ENCODE measurements around the gene THNSL1. TPM values are rescaled to one million over a fixed set of nuclear protein-coding genes. Genes with fewer than 3 reads are reported as not detected.

THNSL1 gene
- polyA plus RNA-seq, 1 donor from 2014 or later: 5.1 TPM

- H3K27me3 ChIP-seq (ENCODE audit: insufficient read depth, low read depth, low read length): no peaks in the 10 kb centered on the region
- no peak overlapping the region for H2AFZ ChIP-seq (ENCODE audit: low read depth, low read length)
- H3F3A ChIP-seq (ENCODE audit: insufficient read depth, low read length, poor library complexity, severe bottlenecking): no peaks in the 10 kb centered on the region
- TF ChIP-seq REST (IDR thresholded peaks at IDR 0.05; ENCODE audit: borderline replicate concordance) (no peak), EP300 (conservative IDR thresholded peaks at IDR 0.05; ENCODE audit: poor library complexity, severe bottlenecking) (no peak), POLR2AphosphoS5 (IDR thresholded peaks at IDR 0.05) (no peak), SMC3 (conservative IDR thresholded peaks at IDR 0.05; ENCODE audit: poor library complexity) (no peak)
- TF ChIP-seq, protein P1, sequence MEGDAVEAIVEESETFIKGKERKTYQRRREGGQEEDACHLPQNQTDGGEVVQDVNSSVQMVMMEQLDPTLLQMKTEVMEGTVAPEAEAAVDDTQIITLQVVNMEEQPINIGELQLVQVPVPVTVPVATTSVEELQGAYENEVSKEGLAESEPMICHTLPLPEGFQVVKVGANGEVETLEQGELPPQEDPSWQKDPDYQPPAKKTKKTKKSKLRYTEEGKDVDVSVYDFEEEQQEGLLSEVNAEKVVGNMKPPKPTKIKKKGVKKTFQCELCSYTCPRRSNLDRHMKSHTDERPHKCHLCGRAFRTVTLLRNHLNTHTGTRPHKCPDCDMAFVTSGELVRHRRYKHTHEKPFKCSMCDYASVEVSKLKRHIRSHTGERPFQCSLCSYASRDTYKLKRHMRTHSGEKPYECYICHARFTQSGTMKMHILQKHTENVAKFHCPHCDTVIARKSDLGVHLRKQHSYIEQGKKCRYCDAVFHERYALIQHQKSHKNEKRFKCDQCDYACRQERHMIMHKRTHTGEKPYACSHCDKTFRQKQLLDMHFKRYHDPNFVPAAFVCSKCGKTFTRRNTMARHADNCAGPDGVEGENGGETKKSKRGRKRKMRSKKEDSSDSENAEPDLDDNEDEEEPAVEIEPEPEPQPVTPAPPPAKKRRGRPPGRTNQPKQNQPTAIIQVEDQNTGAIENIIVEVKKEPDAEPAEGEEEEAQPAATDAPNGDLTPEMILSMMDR (IDR thresholded peaks at IDR 0.05; ENCODE audit: poor library complexity, severe bottlenecking): no peak
- H3K9ac ChIP-seq (ENCODE audit: low read length): no peak overlapping the region
- no peaks in the 10 kb centered on the region for H3K36me3 ChIP-seq (ENCODE audit: insufficient read depth, low read length)
- H4K20me1 ChIP-seq (ENCODE audit: insufficient read depth): no peaks in the 10 kb centered on the region
- no peaks in the 10 kb centered on the region for H3K79me2 ChIP-seq (replicated peaks; ENCODE audit: insufficient read depth, low read length)
- no peaks in the 10 kb centered on the region for H3K9me3 ChIP-seq (ENCODE audit: low read length)
- no peak overlapping the region for H3K4me3 ChIP-seq (ENCODE audit: low read length)
- H3K4me2 ChIP-seq (ENCODE audit: low read length): no peak overlapping the region
- no peak overlapping the region for H3K27ac ChIP-seq (ENCODE audit: low read length)
- H3K9me2 ChIP-seq (ENCODE audit: insufficient read depth, low read length): no peaks in the 10 kb centered on the region
Measured at GRCh38 chr10:25047088-25047487, 30.7 kb downstream of the THNSL1 start.

DNA sequence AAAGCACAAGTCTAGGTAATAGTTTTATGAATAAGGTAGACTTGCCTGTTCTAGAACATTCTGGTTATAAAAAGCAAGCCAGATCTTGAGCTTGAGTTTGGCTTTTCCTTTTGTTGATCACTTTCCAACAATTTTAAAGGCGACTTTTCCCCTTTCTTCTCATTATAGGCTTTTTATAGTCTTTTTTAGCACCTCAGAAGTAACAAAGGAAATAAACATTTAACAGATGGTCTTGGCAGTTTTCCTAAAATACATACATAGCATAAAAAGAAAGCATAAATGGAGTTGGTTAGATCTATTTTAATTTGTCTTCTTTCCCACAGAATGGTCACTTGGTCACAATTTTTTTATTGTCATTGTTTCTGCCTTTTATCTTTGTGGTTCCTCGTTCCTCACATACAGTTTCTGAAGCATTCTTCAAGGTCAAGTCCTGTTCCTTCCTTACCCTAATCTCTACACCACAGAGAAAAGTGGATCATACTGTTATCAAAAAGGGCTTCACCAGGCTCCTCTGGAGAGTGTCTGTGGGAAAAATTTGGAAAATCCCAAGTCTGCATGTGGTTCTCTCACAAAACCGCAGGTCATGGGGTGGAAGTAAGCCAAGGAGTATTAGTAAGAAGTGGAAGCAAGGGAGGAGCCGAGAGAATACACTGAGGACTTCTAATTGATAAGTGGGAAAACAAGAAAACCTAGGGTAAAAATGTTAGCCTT lies 31.3 kb downstream of the THNSL1 start:
- H3K27me3 ChIP-seq (ENCODE audit: insufficient read depth, low read depth, low read length): no peaks in the 10 kb centered on the region
- no peaks in the 10 kb centered on the region for H3K36me3 ChIP-seq (ENCODE audit: insufficient read depth, low read length)
- H3K4me2 ChIP-seq (ENCODE audit: low read length): no peak overlapping the region

More for the DNA sequence above, 31.3 kb downstream of the THNSL1 start:
- Histone ChIP-seq H3K9ac (ENCODE audit: low read length) (no peak overlapping the region), H3K27ac (ENCODE audit: low read length) (no peak overlapping the region), H3K9me2 (ENCODE audit: insufficient read depth, low read length) (no peaks in the 10 kb centered on the region), H2AFZ (ENCODE audit: low read depth, low read length) (no peak overlapping the region), H4K20me1 (ENCODE audit: insufficient read depth) (no peaks in the 10 kb centered on the region), H3F3A (ENCODE audit: insufficient read depth, low read length, poor library complexity, severe bottlenecking) (no peaks in the 10 kb centered on the region), H3K9me3 (ENCODE audit: low read length) (no peaks in the 10 kb centered on the region), H3K4me3 (ENCODE audit: low read length) (no peak overlapping the region), H3K79me2 (replicated peaks; ENCODE audit: insufficient read depth, low read length) (no peaks in the 10 kb centered on the region)
- TF ChIP-seq EZH2 (IDR thresholded peaks at IDR 0.05; ENCODE audit: borderline replicate concordance, insufficient read depth, low read length, poor library complexity, severe bottlenecking) (no peak), MXI1 (conservative IDR thresholded peaks at IDR 0.05; ENCODE audit: poor library complexity, severe bottlenecking) (no peak), EP300 (conservative IDR thresholded peaks at IDR 0.05; ENCODE audit: poor library complexity, severe bottlenecking) (no peak), REST (IDR thresholded peaks at IDR 0.05; ENCODE audit: borderline replicate concordance) (no peak), TAF1 (IDR thresholded peaks at IDR 0.05; ENCODE audit: low read depth) (no peak), POLR2AphosphoS5 (IDR thresholded peaks at IDR 0.05) (no peak), RAD21 (conservative IDR thresholded peaks at IDR 0.05) (no peak), SMC3 (conservative IDR thresholded peaks at IDR 0.05; ENCODE audit: poor library complexity) (no peak)
- TF ChIP-seq, protein P1 (IDR thresholded peaks at IDR 0.05; ENCODE audit: poor library complexity, severe bottlenecking): no peak
